HG03108 (cell line): Measurements from ENCODE around the gene BAG2.

Experiments used
- ATAC-seq: cut with Tn5 transposase; IDR thresholded peaks from one replicate; pipeline ENCODE4 v1.9.1; 2021; ENCODE audit warnings: moderate library complexity; ENCODE audit not compliant: unreplicated experiment

Gene BAG2

GRCh38 chr6:57173886-57174510 is 1.9 kb downstream of the BAG2 start:
- ATAC-seq: no peak

GRCh38 chr6:57174511-57174907 is 2.4 kb downstream of the BAG2 start:
- no peak for ATAC-seq

- no peak for ATAC-seq
These were observed 5.6 kb downstream of the BAG2 start for GRCh38 chr6:57177545-57178265.

GRCh38 chr6:57180596-57180995 is 8.5 kb downstream of the BAG2 start:
- ATAC-seq: no peak

GRCh38 chr6:57182017-57182432 is 9.9 kb downstream of the BAG2 start:
- ATAC-seq: no peak

GRCh38 chr6:57183336-57183735 is 11.2 kb downstream of the BAG2 start:
- ATAC-seq: no peak

GRCh38 chr6:57190140-57190539 is 18.0 kb downstream of the BAG2 start:
- ATAC-seq: no peak

GRCh38 chr6:57193177-57193576 is 21.1 kb downstream of the BAG2 start:
- ATAC-seq: no peak

GRCh38 chr6:57195457-57195856 is 23.3 kb downstream of the BAG2 start:
- ATAC-seq: no peak

GRCh38 chr6:57198926-57199636 is 27.0 kb downstream of the BAG2 start:
- no peak for ATAC-seq

- no peak for ATAC-seq
These were observed 29.6 kb downstream of the BAG2 start for GRCh38 chr6:57201718-57202117.

GRCh38 chr6:57205550-57206328 is 33.6 kb downstream of the BAG2 start:
- ATAC-seq: no peak

- no peak for ATAC-seq
These were observed 35.0 kb downstream of the BAG2 start for GRCh38 chr6:57207141-57207540.

- no peak for ATAC-seq
These were observed 35.7 kb downstream of the BAG2 start for GRCh38 chr6:57207872-57208271.

GRCh38 chr6:57209030-57209429 is 36.9 kb downstream of the BAG2 start:
- no peak for ATAC-seq

GRCh38 chr6:57210060-57210459 is 37.9 kb downstream of the BAG2 start:
- ATAC-seq: no peak

GRCh38 chr6:57215260-57215659 is 43.1 kb downstream of the BAG2 start:
- ATAC-seq: no peak

- ATAC-seq: no peak
These were observed 44.3 kb downstream of the BAG2 start for GRCh38 chr6:57216235-57217101.

GRCh38 chr6:57217270-57217669 is 45.1 kb downstream of the BAG2 start:
- ATAC-seq: no peak

- ATAC-seq: no peak
These were observed 48.1 kb downstream of the BAG2 start for GRCh38 chr6:57220083-57220703.
